Stimulated activated CD4-positive, alpha-beta T cell treated with anti-CD3 and anti-CD28 coated beads, Interleukin-2, amount 100 ng/mL, for 48 hours (primary cell): ENCODE measurements around the gene LACTB.

ENCODE experiments used
- DNase-seq, 2 donors: peaks; one replicate each; pipeline ENCODE4 v3.0.0-alpha.2; 2020

LACTB gene

DNA sequence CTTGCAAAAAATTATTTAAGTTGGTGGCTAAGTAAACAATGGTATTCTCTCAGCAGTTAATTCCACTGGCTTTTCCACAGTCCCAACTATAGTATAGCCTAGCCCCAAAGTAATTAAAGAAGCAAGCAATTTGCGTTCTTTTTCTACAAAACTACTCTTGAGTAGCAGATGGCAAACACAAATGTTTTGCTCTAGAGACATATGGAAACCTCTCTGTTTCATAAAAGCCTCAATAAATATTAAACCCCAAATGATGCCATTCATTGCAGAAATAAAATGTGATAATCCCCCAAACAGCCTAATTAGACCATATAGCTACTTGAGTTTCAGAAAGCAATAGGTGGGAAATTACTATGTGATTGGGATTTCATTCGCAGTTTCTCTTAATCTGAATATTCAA is 59.1 kb downstream of the LACTB start:
- no peak for DNase-seq

GRCh38 chr15:63181648-63182047 is 60.0 kb downstream of the LACTB start:
- no peak for DNase-seq

DNA sequence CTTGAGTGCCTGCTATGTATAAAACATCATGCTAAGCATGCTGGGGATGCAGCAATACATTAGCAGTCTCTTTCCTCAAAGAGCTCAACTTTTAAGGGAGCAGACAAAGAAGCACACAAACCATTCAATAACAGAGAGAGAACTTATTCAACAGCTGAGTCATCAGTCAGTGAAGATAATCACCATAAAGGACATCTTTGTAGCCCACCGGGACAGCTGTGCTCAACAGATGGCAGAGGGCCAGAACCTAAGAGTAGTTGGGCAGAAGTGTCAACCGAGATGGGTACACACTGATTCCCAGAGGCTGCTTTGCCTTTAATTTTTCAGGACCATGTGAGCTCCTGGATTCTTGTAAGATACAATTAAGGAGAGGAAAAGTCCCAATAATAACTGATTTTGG is 63.5 kb downstream of the LACTB start:
- DNase-seq, result no peak

- no peak for DNase-seq
Observed at GRCh38 chr15:63186065-63186464, 64.4 kb downstream of the LACTB start.

DNA sequence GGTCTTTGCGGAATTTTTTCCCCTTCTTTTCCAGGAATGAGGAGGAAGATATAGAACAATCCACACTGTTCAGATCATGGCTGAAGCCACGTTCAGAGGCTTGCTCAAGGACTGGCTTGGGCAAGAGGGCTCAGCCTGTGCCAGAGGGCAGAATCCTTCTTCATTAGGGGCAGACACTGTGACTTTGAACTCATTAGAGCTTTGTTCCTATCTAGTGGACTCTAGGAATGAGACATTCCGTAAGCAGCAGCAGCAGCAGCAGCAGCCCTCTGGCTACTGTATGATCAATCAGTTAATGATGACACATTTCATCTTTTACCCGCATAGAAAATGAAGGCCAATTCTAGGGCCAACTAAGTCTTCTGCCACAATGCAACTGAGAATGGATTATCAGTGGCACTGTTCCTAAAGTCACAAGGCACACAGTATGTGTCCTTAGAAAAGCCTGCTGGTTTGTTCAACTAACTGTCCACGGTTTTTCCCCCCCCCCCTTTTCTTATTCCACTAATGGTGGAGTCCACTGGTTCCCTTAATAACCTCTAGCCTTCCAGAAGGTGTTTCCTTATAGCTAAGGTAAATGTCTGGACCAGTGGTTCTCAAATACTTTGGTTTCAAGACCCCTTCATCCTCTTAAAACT is 66.0 kb downstream of the LACTB start:
- no peak for DNase-seq

- peak in 1 of 2 donors; percentile 35 for DNase-seq
Observed at GRCh38 chr15:63188247-63188925, 66.7 kb downstream of the LACTB start.

DNA sequence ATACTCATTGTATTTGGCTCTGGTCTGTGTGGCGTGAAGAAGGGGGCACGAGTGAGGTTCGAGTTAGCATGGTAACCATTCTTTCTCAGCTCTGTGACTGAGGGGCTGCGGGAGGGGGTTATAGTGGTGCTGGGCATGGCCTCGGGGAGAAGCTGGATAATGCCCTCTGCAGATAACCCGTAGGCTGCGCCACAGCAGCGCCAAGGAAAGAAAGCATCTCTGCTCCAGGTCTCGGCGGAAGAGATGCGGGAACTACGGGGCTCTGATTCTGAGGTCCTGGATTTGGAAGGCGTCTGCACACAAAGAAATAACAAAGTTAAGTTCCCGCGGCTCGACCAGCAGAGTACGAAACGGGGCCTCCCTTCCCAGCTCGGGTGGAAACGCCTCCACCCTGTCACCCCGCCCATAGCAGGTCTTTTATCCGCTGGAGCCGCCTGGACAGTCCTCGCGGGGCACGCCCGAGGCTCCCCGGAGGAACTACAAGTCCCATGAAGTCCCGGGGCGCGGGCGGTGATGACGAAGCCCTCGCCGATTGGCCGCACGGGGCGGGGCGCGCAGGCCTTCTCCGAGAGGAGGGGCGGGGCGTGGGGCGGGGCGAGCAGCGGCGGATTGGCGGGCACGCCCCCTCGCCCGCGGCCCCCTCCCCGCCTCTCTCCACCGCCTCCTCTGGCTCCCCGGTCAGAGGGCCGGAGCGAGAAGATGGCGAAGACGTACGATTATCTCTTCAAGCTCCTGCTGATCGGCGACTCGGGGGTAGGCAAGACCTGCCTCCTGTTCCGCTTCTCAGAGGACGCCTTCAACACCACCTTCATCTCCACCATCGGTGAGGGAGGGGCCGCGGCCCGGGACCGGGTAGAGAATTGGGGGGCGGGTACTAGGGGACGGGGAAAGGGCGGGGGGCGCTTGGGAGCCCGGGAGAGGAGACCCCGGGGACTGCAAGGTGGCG is 67.5 kb downstream of the LACTB start, which contains the start of gene RAB8B:
Gene RAB8B, plus strand, starts transcription at position 681 of the 946 bp plus-strand sequence. Its CDS starts 19 bp downstream, at position 700.
- DNase-seq, result peak; percentile 99

- DNase-seq, result no peak
Observed at GRCh38 chr15:63189941-63190768, 68.5 kb downstream of the LACTB start.

DNA sequence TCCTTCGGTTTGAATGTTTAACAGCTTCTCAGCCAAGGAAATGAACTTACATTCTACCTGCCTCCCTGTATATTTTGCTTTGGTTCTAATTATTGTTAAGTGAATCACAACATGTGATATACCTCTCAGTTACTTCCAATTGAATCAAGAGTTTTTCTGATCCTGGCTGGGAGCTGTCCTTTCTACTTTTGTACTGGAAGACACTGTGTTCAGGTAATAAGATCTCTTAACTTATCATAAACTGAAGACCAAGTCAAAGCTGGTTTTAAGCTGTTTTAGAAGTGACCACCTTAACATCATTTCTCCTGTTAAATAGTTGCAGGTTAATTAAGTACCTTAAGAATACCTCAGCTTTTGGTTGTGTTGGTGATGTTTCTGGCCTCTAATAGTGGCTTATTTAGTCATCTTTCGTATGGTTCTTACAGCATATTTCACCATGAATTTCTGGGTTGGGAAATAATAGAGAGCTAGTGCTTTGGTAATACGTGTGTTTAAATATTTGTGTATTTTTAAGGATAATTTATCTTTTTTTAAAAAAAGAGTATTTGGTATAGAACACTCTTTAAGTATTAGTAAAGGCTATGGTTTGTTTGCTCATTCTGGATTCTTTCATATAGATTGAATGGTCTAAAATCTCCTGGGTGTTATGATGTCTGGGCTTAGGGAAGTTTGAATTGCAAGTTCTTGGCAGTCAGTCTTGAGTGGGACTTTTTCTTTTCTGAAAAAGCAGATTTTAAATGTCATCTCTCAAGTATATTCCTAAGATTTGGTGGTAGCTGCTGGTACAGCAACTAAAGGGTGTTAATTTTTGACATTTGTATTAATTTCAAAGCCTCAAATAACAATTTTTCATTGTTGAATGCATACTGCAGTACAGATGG is 69.3 kb downstream of the LACTB start:
- no peak for DNase-seq
